ENCODE measurements around the gene DNAI1.
"Not testable (repeated sequence)": the region's sequence is repeated elsewhere in the genome, so short reads cannot be mapped to it uniquely, and the experiment has no call there.

The DNAI1 gene

DNA sequence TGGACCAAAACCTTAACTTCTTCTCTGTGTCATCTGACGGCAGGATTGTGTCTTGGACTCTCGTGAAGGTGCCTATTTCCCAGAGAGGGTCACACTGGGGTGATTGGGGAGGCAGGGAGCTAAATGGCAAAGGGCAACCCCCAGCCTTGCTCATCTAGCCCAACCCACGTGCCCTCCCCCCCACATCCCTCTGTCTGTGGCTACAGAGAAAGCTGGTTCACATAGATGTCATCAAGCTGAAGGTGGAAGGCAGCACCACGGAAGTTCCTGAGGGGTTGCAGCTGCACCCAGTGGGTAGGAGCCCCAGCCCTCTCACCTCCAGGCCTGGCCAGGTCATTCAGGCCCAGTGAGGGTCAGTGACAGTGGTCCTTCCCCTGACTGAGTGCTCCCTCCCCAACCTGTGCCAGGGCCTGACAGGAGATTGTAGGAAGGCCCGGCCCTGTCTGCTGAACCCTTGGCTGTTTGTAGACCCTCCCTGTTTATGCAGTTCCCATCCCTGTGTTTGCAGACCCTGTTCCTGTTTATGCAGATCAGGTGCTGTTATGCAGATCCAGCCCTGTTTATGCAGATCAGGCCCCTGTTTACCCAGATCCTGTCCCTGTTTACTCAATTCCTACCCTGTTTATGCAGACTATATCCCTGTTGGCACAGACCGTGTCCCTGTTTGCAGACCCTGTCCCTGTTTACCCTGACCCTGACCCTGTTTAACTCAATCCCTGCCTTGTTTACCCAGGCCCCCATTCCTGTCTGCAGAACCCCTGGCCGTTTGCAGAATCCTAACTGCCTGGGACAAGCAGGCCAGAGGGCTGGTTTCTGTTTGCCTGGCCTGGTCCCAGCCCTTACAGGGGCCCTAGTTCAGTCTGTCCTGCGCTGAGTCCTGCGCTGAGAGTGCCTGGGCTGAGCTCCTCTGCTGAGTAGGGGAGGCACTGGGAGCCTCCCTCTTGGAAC lies 53.8 kb downstream of the DNAI1 start:
- DNase-seq (ENCODE audit: low spot score) = no peak

DNA sequence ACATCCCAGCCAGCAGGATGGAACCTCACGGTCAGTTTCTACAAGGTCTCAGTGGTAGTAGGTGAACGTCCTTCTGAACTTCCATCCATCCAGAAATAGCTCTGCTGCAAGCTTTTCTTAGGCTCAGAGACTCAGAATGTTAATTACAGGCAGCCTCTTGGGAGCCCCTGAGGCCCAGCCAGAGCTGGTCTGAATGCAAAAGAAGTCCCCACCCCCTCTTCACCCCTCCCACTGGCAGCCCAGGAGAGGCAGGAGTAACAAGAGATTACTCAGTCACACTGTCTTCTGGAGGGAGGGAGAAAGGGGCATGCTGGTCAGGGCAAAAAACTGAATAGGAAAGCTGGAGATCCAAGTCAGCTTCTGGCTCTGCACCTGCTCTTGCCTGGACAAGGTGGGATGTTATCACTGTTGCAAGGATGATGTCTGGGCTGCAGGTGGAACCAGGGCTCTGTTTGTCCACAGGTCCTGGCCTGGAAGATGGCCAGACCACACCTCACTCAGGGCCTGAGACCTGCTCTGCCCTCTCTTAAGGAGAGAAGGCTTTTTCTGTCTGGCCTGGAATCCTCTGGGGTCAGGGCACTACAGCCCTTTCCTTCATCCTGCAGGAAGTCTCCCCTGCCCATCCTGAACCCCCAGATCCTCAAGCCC lies 55.1 kb downstream of the DNAI1 start:
- DNase-seq (ENCODE audit: low spot score) = no peak

GRCh38 chr9:34514401-34514800 lies 55.8 kb downstream of the DNAI1 start:
- DNase-seq (ENCODE audit: low spot score) = no peak

GRCh38 chr9:34514816-34515215 lies 56.2 kb downstream of the DNAI1 start:
- no peak for DNase-seq (ENCODE audit: low spot score)

DNA sequence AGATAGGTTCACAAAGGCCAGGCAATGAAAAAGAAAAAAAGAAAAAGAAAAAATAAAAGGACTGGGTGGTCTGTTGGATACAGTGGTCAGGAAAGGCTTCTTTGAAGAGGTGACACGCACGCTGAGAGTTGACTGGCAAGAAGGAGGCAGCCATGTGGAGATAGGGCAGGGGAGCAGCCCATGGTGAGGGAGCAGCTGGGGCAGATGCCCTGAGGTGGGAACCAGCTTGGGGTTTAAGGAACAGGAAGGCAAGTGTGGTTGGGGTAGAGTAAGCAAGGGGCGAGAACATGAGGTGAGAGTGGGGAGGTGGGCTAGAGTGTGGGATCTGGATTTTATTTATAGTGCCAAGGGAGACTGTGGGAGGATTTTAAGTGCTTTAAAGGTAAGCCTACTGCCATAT lies 57.4 kb downstream of the DNAI1 start:
- DNase-seq (ENCODE audit: low spot score) = no peak

- DNase-seq (ENCODE audit: low spot score) = no peak
Observed at GRCh38 chr9:34517185-34517584, 58.6 kb downstream of the DNAI1 start.

DNA sequence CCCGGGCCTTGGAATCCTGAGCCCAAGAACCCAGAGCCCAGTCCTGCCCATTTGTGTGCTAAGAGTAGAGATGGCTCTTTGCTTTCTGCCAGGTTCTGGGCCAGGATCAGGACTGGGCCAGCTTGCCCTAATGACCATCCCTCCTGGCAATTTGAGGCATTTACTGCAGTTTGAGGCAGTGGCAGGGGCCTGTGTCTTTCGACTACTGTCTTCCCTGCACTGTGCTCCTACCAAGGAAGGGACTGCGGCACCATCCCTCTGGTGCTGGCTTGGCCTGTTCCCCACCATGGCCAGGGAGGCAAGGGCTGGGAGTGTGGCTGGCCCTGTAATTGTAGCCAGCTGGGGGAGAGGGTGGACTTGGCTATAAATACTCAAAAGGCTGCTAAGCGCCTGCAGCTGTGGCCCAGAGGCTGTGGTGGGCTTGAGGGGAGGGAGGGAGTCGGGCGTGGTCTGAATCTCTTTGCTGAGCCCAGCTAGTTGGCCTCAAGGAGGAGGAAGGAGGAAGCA lies 59.6 kb downstream of the DNAI1 start:
- no peak for DNase-seq (ENCODE audit: low spot score)

GRCh38 chr9:34518896-34519295 lies 60.3 kb downstream of the DNAI1 start:
- DNase-seq (ENCODE audit: low spot score) = no peak

GRCh38 chr9:34519321-34520020 lies 60.9 kb downstream of the DNAI1 start:
- no peak for DNase-seq (ENCODE audit: low spot score)

DNA sequence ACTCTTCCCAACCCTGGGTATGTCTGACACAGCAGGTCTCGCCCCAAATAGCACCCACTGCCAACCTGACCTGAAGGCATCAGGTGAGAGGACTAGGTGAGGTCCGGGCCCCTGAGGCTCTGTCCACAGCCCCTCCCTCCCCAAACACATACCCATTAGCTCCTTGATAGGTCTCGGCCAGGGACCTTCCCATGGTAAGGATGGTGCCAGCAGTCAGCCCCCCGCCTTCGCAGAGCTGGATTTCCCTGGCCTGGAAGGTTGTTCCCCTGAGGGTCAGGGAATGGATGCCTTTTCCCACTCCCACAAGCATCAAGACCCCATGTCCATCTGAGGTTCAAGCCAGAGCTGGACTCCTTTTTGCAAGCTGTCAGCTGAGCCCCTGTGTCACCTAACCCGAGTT lies 61.5 kb downstream of the DNAI1 start:
- no peak for DNase-seq (ENCODE audit: low spot score)

GRCh38 chr9:34520505-34521385 lies 62.1 kb downstream of the DNAI1 start:
- no peak for DNase-seq (ENCODE audit: low spot score)

DNA sequence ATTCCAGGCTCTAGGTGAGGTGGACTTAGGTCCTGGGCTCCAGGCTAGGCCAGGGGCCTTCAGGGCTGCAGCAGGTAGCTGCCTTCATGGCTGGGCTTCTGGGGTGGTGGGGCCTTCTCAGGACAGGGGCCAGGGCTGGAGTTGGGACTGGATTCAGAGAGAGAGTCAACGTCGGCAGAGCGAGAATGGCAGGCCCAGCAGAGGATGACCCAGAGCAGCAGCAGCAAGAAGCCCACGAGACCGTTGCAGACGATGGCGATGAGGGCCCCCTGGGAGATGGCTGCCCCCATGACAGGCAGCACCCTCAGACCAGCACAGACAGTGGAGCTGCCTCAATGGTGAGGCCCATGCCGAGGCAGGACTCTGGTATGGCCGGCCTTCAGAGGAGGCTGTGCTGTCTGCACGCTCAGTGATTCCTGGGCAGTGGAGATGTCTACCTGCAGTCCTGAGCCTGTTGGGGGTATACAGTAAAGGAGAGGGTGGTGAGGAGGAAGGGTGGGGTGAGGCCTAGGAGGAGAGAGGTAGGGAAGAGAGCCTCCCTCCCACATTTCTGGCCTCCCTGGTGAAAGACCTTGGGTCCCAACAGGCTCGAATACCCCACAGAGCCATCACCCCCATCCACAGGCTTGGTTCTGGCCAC lies 62.9 kb downstream of the DNAI1 start:
- no peak for DNase-seq (ENCODE audit: low spot score)

DNA sequence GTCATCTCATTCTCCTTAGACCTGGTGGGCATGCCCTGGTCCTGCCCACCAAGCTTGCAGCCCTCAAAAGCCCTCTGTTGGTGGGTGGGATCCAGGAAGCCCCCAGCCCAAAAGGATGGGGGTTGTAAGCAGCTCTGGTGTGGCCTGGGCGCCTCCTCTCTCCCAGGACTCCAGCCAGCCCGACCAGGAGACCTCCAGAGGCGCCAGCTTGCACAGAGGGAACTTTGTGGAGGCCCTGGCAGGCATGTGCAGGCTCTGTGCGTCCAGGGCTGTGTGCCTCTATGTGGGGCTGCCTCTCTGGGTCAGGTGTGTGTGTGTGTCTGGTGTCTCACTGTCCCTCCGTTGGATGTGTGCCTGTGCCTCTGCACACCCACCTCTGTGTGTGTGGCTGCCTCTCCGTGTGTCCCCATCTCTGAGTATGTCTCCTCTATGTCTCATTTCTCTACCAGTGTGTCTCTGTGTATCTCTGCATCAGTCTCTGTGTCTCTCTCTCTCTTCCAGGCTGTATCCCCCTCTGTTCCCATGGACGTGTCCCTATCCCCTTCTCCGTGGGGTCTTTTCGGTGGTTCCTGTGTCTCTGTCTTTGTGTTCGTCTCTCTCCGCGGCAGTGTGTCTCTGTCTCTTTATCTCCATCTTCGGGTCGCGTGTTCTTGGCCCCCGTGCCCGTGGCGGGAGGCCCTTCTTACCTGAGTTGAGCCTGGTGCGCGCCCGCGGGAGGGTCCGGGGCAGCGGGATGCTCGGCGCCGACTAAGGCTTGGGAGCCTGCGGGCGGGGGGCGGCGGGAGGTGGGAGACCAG lies 63.7 kb downstream of the DNAI1 start:
- DNase-seq (ENCODE audit: low spot score) = no peak

DNA sequence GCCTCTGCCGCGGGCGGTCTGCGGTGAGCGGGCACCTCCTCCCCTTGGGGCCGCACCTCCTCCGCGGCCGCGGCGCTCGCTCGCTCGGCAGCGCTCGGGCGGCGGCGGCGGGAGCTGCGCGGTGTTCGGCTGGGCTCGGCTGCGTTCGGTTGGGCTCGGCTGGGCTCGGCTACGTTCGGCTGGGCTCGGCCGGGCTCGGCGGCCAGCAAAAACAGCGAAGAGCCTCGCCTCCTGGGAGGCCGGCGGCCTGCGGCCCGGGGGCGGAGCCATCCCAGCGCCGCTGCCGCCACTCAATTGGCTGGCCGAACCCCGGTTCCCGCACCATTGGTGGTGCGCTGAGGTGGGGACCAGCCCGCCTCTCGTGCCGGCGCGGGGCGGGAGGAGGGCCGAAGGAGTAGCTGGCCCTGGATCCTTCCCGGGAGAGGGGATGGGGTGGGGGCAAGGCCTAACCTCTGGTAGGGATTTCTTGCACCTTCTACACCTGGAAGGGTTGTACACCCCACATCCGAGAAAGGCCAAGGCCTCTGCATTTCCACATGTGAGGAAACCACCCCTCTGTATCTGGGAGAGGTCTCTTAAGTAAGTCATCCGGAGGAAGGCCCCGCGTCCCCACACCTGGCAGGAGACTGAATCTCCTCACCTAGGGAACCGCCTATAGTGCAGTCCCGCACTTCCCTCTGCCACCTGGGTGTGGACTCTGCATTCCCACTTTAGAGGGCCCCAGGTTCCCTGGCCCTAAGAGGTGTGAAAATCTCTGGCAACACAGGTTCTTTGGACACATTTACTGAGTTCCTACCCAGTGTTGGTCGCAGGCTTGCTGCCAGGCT lies 64.6 kb downstream of the DNAI1 start, which contains the start of gene ENHO:
Gene ENHO, minus strand, starts transcription at position 20 of the 827 bp plus-strand sequence. CDS start 1,295 bp downstream, outside the sequence.
- DNase-seq (ENCODE audit: low spot score) = peak; percentile 80

DNA sequence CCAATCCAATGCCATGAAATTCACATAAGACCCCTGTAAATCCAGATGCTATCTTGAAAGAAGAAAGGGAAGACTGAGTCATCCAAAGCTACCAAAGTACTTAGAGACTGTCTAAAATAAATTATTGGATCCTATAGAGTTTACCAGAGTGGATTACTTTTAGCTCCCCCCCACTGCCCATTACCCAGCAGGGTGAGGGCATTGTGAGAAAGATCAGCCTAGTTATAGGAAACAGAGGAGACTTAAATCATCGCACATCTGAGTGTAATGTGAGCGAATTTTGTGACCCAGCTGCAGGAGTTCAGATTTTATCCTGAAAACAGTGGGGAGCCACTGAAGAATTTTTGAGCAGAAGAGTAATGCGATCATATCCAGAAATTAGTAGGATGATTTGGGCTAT lies 65.7 kb downstream of the DNAI1 start:
- no peak for DNase-seq (ENCODE audit: low spot score)

DNA sequence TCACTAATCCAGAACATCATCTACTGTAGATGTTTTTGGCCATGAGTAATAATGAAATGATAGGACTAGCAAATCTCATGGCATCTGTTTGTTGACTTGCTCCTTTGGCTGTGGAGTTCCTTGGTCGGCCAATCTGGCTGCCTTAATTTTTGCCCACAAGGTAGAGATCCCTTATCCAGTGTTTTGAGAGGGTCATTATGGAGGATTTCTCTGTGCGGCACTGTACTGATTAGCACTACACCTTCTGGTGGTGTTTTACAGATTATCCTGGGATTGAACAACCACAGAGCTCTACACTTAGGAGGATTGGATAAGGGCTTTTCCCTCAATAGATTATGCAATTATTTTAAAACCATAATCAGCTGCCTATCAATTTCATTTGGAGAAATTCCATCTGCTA lies 67.4 kb downstream of the DNAI1 start:
- DNase-seq (ENCODE audit: low spot score) = no peak

- not testable (repeated sequence) for DNase-seq (ENCODE audit: low spot score)
Observed at GRCh38 chr9:34532041-34532440, 73.4 kb downstream of the DNAI1 start.

- no peak for DNase-seq (ENCODE audit: low spot score)
Observed at GRCh38 chr9:34536685-34537084, 78.1 kb downstream of the DNAI1 start.

- peak; percentile 21 for DNase-seq (ENCODE audit: low spot score)
Observed at GRCh38 chr9:34540827-34541226, 82.2 kb downstream of the DNAI1 start.
